Brain microvascular endothelial cell (primary cell): ENCODE measurements around the gene ERI2.

Experiments used
- DNase-seq: peaks from one replicate; pipeline ENCODE4 v3.0.0-alpha.2; 2020
- H3K27ac ChIP-seq: fragments of 250-450 bp; sonication (Bioruptor Pico); 2 replicates; pipeline ENCODE4 v1.5.1; 2020; ENCODE audit warnings: mild to moderate bottlenecking, moderate library complexity
- H3K27me3 ChIP-seq: fragments of 250-450 bp; sonication (Bioruptor Pico); replicated peaks from 2 replicates; pipeline ENCODE4 v1.5.1; 2020; ENCODE audit warnings: mild to moderate bottlenecking
- H3K36me3 ChIP-seq: fragments of 250-450 bp; sonication (Bioruptor Pico); replicated peaks from 2 replicates; pipeline ENCODE4 v1.5.1; 2020; ENCODE audit warnings: mild to moderate bottlenecking
- H3K4me3 ChIP-seq: 2 replicates; pipeline ENCODE4 v1.5.1; 2011; ENCODE audit warnings: low read depth, mild to moderate bottlenecking, control low read depth, low read length, moderate library complexity
- CTCF ChIP-seq: IDR thresholded peaks from 2 replicates; pipeline ENCODE4 v1.5.1; 2011; ENCODE audit warnings: low read depth, mild to moderate bottlenecking, moderate library complexity, low read length, control low read depth, inconsistent platforms; ENCODE audit errors: missing control alignments
- in situ Hi-C: cut with HindIII; loops from 2 replicates; pipeline ENCODE4 v1.10.0; 2017; ENCODE audit warnings: low sequenced_read_pairs, low pct_ligation_motif_present

ERI2 gene

DNA sequence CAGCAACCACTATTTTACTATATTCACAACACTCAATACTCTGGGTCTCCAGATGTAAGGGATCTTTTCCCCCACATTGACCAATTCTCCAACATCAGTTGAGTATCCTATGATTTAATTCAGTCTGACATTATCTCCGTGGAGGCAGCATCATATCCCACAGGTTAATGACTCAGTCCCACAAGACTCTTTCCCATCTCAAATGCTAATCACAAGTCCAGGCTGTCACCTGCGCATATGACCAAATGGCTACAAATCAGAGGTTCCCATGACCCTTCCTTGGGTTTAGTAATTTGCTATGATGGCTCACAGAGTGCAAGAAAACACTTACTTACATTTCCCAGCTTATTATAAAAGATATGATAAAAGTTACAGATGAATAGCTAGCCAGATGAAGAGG is 23.8 kb downstream of the ERI2 start:
- TF ChIP-seq CTCF, result no peak
- no peaks in the 10 kb centered on the region for H3K27me3 ChIP-seq
- H3K27ac ChIP-seq, result no peak overlapping the region
- DNase-seq, result no peak
- H3K36me3 ChIP-seq, result no peaks in the 10 kb centered on the region
- in situ Hi-C loops, result no loop called here
- no peak overlapping the region for H3K4me3 ChIP-seq

DNA sequence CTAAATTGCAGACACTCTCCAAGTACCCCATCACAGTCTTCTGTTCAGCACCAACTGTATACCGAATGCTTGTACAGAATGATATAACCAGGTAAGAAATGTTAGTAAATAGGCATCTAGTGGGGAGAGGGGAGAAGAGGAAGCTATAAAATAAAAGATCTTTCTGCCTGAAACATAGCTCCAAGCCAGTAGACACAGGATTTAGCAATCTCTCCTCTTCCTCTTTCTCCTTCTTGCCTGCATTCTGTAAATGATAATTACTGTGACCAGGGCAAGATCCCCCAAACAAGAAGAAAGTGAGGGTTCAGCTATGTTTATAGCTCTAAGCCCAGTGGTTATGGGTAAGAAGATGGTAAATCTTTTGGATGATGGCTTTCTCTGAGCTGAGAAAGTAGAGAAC is 24.6 kb downstream of the ERI2 start:
- no peak for DNase-seq
- no peaks in the 10 kb centered on the region for H3K36me3 ChIP-seq
- no peak for TF ChIP-seq CTCF
- H3K27me3 ChIP-seq, result no peaks in the 10 kb centered on the region
- in situ Hi-C loops, result no loop called here
- no peak overlapping the region for H3K4me3 ChIP-seq
- H3K27ac ChIP-seq, result no peak overlapping the region

DNA sequence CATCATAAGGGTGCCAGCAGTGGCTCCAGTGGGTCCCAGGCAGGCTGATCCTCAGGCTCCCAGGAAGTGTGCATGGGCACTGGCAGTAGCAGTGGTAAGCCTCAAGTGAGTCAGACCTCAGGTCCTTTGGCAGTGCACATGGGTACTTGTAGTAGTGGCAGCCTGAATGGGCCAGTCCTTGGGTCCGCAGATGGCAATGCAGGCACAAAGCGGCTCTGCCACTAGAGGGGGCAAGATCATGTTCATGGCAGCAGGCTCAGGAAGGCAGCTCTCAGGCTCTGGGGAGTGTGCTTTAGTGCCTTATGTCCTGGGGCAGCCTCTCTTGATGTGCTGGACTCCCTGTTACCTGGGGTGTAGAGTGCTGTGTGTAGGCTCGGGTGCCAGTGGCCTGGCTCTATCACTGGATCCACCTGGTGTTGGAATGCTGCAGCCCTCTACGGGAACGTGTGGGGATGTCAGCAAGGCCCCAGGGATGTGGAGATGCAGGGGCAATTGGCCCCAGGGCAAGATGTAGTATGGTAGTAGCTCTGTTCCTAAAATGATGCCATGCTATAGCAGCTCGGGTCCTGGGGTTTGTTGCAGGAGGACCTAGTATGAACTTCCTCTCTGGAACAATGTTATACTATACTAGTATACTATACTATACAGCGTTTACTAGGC is 31.4 kb downstream of the ERI2 start:
- H3K27me3 ChIP-seq, result no peaks in the 10 kb centered on the region
- DNase-seq, result peak; percentile 76
- H3K27ac ChIP-seq, result no peak overlapping the region
- in situ Hi-C loops, result no loop called here
- peak; percentile 95 for TF ChIP-seq CTCF
- H3K36me3 ChIP-seq, result no peaks in the 10 kb centered on the region
- H3K4me3 ChIP-seq, result no peak overlapping the region

- Histone ChIP-seq H3K36me3 (no peaks in the 10 kb centered on the region), H3K27me3 (no peaks in the 10 kb centered on the region), H3K4me3 (no peak overlapping the region), H3K27ac (no peak overlapping the region)
- no peak for DNase-seq
- TF ChIP-seq CTCF, result no peak
- in situ Hi-C loops, result no loop called here
Observed at GRCh38 chr16:20773679-20774078, 32.6 kb downstream of the ERI2 start.

DNA sequence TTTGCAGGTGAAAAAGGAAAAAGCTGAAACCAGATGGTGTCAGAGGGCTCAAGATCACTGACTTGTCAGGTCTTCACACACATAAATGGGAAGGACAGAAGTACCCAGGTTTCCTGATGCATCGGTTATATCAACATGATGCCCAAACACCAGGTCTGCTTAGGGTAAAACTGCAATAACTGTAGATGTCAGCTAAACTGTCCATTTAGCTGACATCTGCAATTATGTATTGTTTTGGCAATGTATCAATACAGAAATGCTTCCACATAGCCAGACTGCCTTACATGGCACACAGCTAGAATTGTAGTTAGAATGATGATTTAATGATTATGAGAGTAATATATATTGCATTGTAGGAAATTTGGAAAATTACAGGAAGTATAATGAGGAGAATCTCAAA is 37.5 kb downstream of the ERI2 start:
- no peak for TF ChIP-seq CTCF
- no peak overlapping the region for H3K4me3 ChIP-seq
- DNase-seq, result no peak
- no peak overlapping the region for H3K27ac ChIP-seq
- in situ Hi-C loops, result no loop called here
- no peaks in the 10 kb centered on the region for H3K36me3 ChIP-seq
- no peaks in the 10 kb centered on the region for H3K27me3 ChIP-seq

DNA sequence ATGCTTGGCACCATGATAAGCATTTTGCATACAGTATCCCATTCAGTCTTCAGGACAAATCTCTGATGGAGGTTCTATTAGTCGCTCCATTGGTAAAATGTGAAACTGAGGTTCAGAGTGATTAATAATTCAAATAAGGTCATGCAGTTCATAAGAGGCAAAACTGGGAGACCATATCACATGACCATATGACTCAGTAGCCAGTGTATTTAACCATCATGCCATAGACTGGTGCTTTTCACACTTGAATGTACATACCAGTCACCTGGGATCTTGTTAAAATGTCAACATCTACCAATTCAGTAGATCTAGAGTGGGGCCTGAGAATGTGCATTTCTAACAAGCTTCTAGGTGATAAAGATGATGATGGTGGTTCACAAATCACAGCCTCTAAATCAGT is 38.2 kb downstream of the ERI2 start:
- no peak overlapping the region for H3K27ac ChIP-seq

More for the DNA sequence above, 38.2 kb downstream of the ERI2 start:
- DNase-seq, result no peak
- no peak for TF ChIP-seq CTCF
- Histone ChIP-seq H3K4me3 (no peak overlapping the region), H3K27me3 (no peaks in the 10 kb centered on the region), H3K36me3 (no peaks in the 10 kb centered on the region)
- in situ Hi-C loops, result no loop called here
